Subcutaneous abdominal adipose tissue (tissue), 5 donors: Measurements from ENCODE around the gene TTC28.

Experiments used
- H3K27ac ChIP-seq: one replicate; pipeline ENCODE4 v1.7.0; 2013; ENCODE audit warnings: low read depth, mild to moderate bottlenecking, inconsistent platforms, low read length, moderate library complexity
- H3K27me3 ChIP-seq, 5 donors: one replicate each; pipeline ENCODE4 v1.7.0; 2013; ENCODE audit warnings: low read length in 5 of 5, inconsistent platforms in 1 of 5; ENCODE audit not compliant: control insufficient read depth in 5 of 5, insufficient read depth in 4 of 5
- H3K36me3 ChIP-seq, 5 donors: one replicate each; pipeline ENCODE4 v1.7.0; 2013; ENCODE audit warnings: low read length in 5 of 5; ENCODE audit not compliant: control insufficient read depth in 5 of 5, insufficient read depth in 5 of 5
- H3K4me1 ChIP-seq, 5 donors: one replicate each; pipeline ENCODE4 v1.7.0; 2013; ENCODE audit warnings: low read length in 5 of 5, mild to moderate bottlenecking in 3 of 5, moderate library complexity in 1 of 5; ENCODE audit not compliant: control insufficient read depth in 5 of 5, insufficient read depth in 5 of 5
- H3K4me3 ChIP-seq, 5 donors: one replicate each; pipeline ENCODE4 v1.7.0; 2013; ENCODE audit warnings: low read length in 5 of 5, low read depth in 1 of 5
- H3K9ac ChIP-seq, 5 donors: one replicate each; pipeline ENCODE4 v1.7.0; 2013; ENCODE audit warnings: low read length in 5 of 5, mild to moderate bottlenecking in 4 of 5, moderate library complexity in 3 of 5
- H3K9me3 ChIP-seq, 5 donors: one replicate each; pipeline ENCODE4 v1.7.0; 2013; ENCODE audit warnings: low read length in 5 of 5; ENCODE audit not compliant: control insufficient read depth in 5 of 5
- donor health status: healthy.
- donor health status: healthy.
- donor health status: healthy.
- donor health status: healthy.
- donor health status: healthy.

The TTC28 gene

GRCh38 chr22:28252539-28252938 lies 427.1 kb downstream of the TTC28 start:
- no peaks in the 10 kb centered on the region for H3K36me3 ChIP-seq
- no peak overlapping the region for H3K4me3 ChIP-seq
- H3K27ac ChIP-seq: no peak overlapping the region
- no peaks in the 10 kb centered on the region for H3K9me3 ChIP-seq
- no peaks in the 10 kb centered on the region for H3K27me3 ChIP-seq
- H3K4me1 ChIP-seq: peaks cover 0 to 8% (median 0%) of the 10 kb centered on the region in 5 donors
- no peak overlapping the region for H3K9ac ChIP-seq

DNA sequence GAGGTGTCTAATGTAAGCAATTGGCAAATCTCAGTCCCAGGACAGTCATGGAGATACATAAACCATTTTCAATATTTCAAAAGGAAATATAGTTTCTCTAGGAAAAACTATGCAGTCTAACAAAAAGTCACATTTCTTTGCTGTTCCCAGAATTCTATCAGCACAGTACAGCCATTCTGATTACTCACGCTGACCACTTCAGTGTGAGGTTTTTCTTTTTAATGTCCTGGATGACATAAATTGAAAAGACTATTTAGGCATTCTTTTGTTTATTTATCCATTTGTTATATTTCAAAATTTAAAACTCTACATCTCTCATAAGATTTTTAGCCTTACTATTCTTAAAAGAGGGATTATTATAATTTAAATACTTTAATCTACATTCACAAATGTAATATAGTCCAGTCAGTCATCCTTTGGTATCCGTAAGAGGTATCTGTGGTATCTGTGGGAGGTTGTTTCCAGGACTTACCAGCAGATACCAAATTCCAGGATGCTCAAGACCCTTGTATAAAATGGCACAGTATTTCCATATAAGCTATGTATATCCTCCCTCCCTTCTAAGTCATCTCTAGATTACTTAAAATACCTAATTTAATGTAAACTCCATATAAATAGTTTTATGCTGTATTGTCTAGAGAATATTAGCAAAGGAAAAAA lies 429.5 kb downstream of the TTC28 start:
- Histone ChIP-seq H3K9ac (no peak overlapping the region), H3K27ac (no peak overlapping the region), H3K4me3 (no peak overlapping the region), H3K4me1 (peaks cover 0 to 17% (median 0%) of the 10 kb centered on the region in 5 donors), H3K9me3 (no peaks in the 10 kb centered on the region), H3K36me3 (no peaks in the 10 kb centered on the region), H3K27me3 (no peaks in the 10 kb centered on the region)

- no peak overlapping the region for H3K27ac ChIP-seq
- no peaks in the 10 kb centered on the region for H3K36me3 ChIP-seq
- H3K27me3 ChIP-seq: no peaks in the 10 kb centered on the region
- H3K4me3 ChIP-seq: no peak overlapping the region
- H3K9ac ChIP-seq: no peak overlapping the region
- H3K9me3 ChIP-seq: no peaks in the 10 kb centered on the region
- H3K4me1 ChIP-seq: peaks cover 0 to 17% (median 0%) of the 10 kb centered on the region in 5 donors
Measured at GRCh38 chr22:28249402-28249801, 430.2 kb downstream of the TTC28 start.

DNA sequence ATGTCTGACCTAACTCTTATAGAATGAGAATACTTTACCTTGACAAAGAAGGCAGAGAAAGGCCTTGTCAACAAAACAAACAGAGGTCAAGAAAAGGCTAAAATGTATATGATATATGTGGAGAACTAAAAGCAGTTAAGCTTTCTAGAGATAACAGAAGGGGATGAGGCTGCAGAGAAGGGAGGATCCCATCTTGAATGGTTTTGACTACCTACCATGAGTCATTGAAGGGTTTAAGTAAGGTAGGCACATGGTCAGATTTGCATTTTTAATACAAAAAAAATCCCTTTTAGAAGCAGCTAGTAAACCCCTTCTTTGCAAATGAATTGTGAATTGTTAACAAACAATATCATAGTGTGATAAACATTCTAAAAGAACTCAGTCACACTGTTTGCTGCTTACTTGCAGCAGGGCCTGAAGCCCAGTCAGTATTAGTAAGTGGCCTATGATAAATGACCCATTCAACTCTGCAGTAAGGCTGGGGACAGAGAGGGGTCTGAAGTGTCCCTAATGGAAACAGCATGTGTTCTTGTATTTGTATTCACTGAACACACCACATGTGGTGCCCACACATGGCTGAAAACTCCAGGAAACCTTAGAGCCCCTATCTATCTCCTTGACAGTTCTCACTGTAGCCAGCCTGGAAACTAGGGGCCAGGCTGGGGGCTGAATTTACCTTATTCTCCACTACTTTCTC lies 431.8 kb downstream of the TTC28 start:
- Histone ChIP-seq H3K4me3 (no peak overlapping the region), H3K36me3 (no peaks in the 10 kb centered on the region), H3K9ac (no peak overlapping the region), H3K27me3 (no peaks in the 10 kb centered on the region), H3K4me1 (peaks cover 0 to 28% (median 4%) of the 10 kb centered on the region in 5 donors), H3K9me3 (no peaks in the 10 kb centered on the region), H3K27ac (no peak overlapping the region)

- no peaks in the 10 kb centered on the region for H3K9me3 ChIP-seq
- H3K27me3 ChIP-seq: no peaks in the 10 kb centered on the region
- peaks cover 0 to 28% (median 4%) of the 10 kb centered on the region in 5 donors for H3K4me1 ChIP-seq
- no peaks in the 10 kb centered on the region for H3K36me3 ChIP-seq
- H3K9ac ChIP-seq: no peak overlapping the region
- no peak overlapping the region for H3K4me3 ChIP-seq
- H3K27ac ChIP-seq: no peak overlapping the region
Measured at GRCh38 chr22:28247136-28247535, 432.5 kb downstream of the TTC28 start.

- no peaks in the 10 kb centered on the region for H3K9me3 ChIP-seq
- H3K9ac ChIP-seq: no peak overlapping the region
- H3K36me3 ChIP-seq: no peaks in the 10 kb centered on the region
- no peaks in the 10 kb centered on the region for H3K27me3 ChIP-seq
- H3K4me3 ChIP-seq: no peak overlapping the region
- peaks cover 0 to 28% (median 4%) of the 10 kb centered on the region in 5 donors for H3K4me1 ChIP-seq
- H3K27ac ChIP-seq: no peak overlapping the region
Measured at GRCh38 chr22:28246397-28246796, 433.2 kb downstream of the TTC28 start.

DNA sequence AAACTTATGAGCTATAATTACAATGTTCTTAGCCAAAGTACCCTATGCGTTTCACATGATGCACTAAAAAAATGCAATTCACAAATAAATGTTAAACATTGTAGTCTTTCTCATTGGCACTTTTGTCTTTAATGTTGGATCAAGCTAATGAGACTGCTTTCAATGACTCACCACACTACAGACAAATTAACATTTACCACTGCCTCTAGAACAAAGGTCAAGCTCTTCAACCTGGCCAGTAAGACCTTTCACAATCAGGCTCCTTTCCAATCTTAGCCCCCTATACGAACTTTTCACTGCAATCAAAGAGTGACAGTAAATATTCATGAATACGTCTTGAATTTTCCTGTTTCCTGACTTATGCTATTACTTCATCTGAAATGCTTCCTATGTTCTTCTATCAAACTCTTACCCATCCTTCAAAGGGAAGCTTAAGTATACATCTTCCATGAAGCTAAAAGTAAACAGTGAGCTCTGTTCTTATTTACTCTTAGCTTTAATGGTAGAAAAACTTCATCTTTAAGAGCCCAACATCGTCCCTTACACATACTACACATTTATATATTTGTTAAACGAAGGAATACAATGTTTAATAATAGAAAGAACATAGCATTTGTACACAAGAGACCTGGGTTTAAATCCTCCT lies 433.9 kb downstream of the TTC28 start:
- no peak overlapping the region for H3K27ac ChIP-seq
- no peak overlapping the region for H3K9ac ChIP-seq
- H3K27me3 ChIP-seq: no peaks in the 10 kb centered on the region
- no peak overlapping the region for H3K4me3 ChIP-seq
- H3K4me1 ChIP-seq: peaks cover 0 to 28% (median 4%) of the 10 kb centered on the region in 5 donors
- no peaks in the 10 kb centered on the region for H3K36me3 ChIP-seq
- H3K9me3 ChIP-seq: no peaks in the 10 kb centered on the region

GRCh38 chr22:28244757-28245156 lies 434.9 kb downstream of the TTC28 start:
- peak overlapping the region in 1 of 5 donors; percentile 40 for H3K9ac ChIP-seq
- no peaks in the 10 kb centered on the region for H3K9me3 ChIP-seq
- no peaks in the 10 kb centered on the region for H3K27me3 ChIP-seq
- H3K4me3 ChIP-seq: no peak overlapping the region
- no peaks in the 10 kb centered on the region for H3K36me3 ChIP-seq
- H3K4me1 ChIP-seq: peaks cover 0 to 28% (median 4%) of the 10 kb centered on the region in 5 donors
- no peak overlapping the region for H3K27ac ChIP-seq

GRCh38 chr22:28243539-28243938 lies 436.1 kb downstream of the TTC28 start:
- Histone ChIP-seq H3K4me3 (no peak overlapping the region), H3K4me1 (peaks cover 0 to 26% (median 4%) of the 10 kb centered on the region in 5 donors), H3K36me3 (no peaks in the 10 kb centered on the region), H3K9me3 (no peaks in the 10 kb centered on the region), H3K27me3 (no peaks in the 10 kb centered on the region), H3K27ac (no peak overlapping the region), H3K9ac (no peak overlapping the region)

DNA sequence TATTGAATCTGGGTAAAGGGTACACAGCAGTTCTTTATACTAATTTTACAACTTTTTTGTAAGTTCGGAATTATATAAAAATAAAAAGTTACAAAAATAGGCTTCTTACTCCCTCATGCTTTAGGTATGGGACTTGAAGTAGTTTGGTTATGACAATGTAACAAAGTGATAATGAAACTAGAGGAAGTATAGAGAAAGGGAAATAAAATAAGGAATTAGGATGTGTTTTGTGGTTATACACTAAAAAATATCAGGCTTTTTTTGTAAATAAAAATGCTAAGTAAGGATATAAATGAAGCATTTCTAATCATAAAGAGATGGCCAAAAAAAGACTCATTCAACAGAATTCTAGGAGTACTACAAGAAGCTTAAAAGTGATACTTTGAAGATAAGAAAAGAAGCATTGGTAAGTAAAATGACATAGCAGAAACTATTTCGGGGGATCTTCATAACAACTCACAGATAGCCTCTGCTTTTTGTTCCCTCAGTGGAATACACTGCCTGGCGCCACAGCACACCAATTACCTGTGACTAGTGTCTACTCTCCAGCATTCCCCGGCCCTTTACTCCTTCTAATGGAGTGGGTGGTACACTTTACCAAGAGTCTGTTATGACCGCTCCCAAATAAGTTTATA lies 437.9 kb downstream of the TTC28 start:
- Histone ChIP-seq H3K4me3 (peak overlapping the region in 1 of 5 donors; percentile 8), H3K4me1 (peaks cover 0 to 15% (median 4%) of the 10 kb centered on the region in 5 donors), H3K9me3 (no peaks in the 10 kb centered on the region), H3K36me3 (no peaks in the 10 kb centered on the region), H3K27ac (no peak overlapping the region), H3K27me3 (no peaks in the 10 kb centered on the region), H3K9ac (no peak overlapping the region)
